OCI-LY3 (cell line): ENCODE results near the gene DHX38.

Experiments
- H2AFZ ChIP-seq: fragments of 200-600, 300-600 bp; shearing (Covaris generic); 2 replicates; pipeline ENCODE4 v1.6.0; 2014; ENCODE audit warnings: antibody characterized with exemption, low read depth, low read length
- H3K27ac ChIP-seq: fragments of 200-600, 300-600 bp; sonication (generic); 2 replicates; pipeline ENCODE4 v1.5.1; 2014; ENCODE audit warnings: mild to moderate bottlenecking, low read length, moderate library complexity, mixed read lengths
- H3K27me3 ChIP-seq: fragments of 200-600, 300-600 bp; sonication (generic); 2 replicates; pipeline ENCODE4 v1.6.1; 2014; ENCODE audit warnings: low read depth, low read length, mixed read lengths
- H3K36me3 ChIP-seq: fragments of 200-600, 300-600 bp; sonication (generic); replicated peaks from 2 replicates; pipeline ENCODE3; 2014; ENCODE audit warnings: low read depth, low read length, mixed read lengths
- H3K4me1 ChIP-seq: fragments of 300-600, 200-600 bp; sonication (generic); 2 replicates; pipeline ENCODE4 v1.6.1; 2014; ENCODE audit warnings: low read length, mixed read lengths
- H3K4me2 ChIP-seq: fragments of 200-600, 300-600 bp; sonication (generic); 2 replicates; pipeline ENCODE4 v1.6.1; 2014; ENCODE audit warnings: low read length, mixed read lengths
- H3K4me3 ChIP-seq: fragments of 300-600, 200-600 bp; sonication (generic); 2 replicates; pipeline ENCODE4 v1.5.1; 2014; ENCODE audit warnings: antibody characterized with exemption, mild to moderate bottlenecking, low read length, moderate library complexity
- H3K79me2 ChIP-seq: fragments of 300-600, 200-600 bp; shearing (Covaris generic); 2 replicates; pipeline ENCODE4 v1.6.1; 2014; ENCODE audit warnings: mild to moderate bottlenecking, low read length, mixed read lengths
- H3K9ac ChIP-seq: fragments of 300-600, 200-600 bp; shearing (Covaris generic); 2 replicates; pipeline ENCODE4 v1.6.0; 2014; ENCODE audit warnings: mild to moderate bottlenecking, low read length, moderate library complexity
- H3K9me3 ChIP-seq: fragments of 200-600, 300-600 bp; shearing (Covaris generic); 2 replicates; pipeline ENCODE4 v1.6.1; 2014; ENCODE audit warnings: low read length, mixed read lengths; ENCODE audit not compliant: insufficient read depth
- H4K20me1 ChIP-seq: fragments of 200-600, 300-600 bp; sonication (generic); 2 replicates; pipeline ENCODE4 v1.6.1; 2016; ENCODE audit warnings: low read length, mixed read lengths; ENCODE audit not compliant: insufficient read depth
- EZH2phosphoT487 ChIP-seq: fragments of 200-600 bp; shearing (Covaris generic); IDR thresholded peaks from 2 replicates; pipeline ENCODE4 v1.6.1; 2018; ENCODE audit warnings: antibody characterized with exemption, mixed run types, low read depth
- TF ChIP-seq, protein P1 (sequence below): fragments of 200-600, 300-600 bp; sonication (generic); IDR thresholded peaks from 2 replicates; pipeline ENCODE4 v1.5.1; 2014; ENCODE audit warnings: antibody characterized with exemption, low read length, low read depth

Gene DHX38

DNA sequence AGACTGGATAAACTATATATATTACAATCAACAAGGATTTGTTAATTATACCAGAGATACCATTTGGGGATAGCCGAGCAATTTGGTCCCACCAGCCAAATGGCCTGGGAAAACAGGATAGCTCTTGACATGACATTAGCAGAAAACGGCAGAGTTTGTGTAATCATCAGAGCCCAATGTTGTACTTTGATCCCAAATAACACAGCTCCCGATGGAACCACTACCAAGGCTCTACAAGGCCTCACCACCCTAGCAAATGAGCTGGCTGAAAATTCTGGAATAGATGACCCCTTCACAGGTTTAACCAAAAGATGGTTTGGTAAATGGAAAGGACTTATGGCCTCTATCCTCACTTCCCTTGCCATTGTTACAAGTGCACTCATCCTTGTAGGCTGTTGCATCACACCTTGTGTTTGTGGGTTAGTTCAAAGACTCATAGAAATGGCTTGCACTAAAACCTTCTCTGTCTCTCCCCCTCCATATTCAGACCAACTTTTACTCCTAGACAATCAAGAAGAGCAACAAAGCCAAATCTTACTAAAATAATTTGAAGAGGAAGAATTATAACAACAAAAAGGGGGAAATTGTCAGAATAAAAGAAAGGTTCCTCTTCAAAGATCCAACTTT, 9.8 kb upstream of the DHX38 start:
- Histone ChIP-seq H2AFZ (no peak overlapping the region), H3K27ac (no peak overlapping the region), H3K4me3 (no peak overlapping the region), H3K36me3 (peaks cover 49% of the 10 kb centered on the region), H3K79me2 (no peaks in the 10 kb centered on the region), H4K20me1 (no peaks in the 10 kb centered on the region), H3K27me3 (no peaks in the 10 kb centered on the region), H3K9me3 (peaks cover 14% of the 10 kb centered on the region), H3K9ac (no peak overlapping the region), H3K4me2 (no peak overlapping the region), H3K4me1 (no peaks in the 10 kb centered on the region)
- TF ChIP-seq, protein P1, sequence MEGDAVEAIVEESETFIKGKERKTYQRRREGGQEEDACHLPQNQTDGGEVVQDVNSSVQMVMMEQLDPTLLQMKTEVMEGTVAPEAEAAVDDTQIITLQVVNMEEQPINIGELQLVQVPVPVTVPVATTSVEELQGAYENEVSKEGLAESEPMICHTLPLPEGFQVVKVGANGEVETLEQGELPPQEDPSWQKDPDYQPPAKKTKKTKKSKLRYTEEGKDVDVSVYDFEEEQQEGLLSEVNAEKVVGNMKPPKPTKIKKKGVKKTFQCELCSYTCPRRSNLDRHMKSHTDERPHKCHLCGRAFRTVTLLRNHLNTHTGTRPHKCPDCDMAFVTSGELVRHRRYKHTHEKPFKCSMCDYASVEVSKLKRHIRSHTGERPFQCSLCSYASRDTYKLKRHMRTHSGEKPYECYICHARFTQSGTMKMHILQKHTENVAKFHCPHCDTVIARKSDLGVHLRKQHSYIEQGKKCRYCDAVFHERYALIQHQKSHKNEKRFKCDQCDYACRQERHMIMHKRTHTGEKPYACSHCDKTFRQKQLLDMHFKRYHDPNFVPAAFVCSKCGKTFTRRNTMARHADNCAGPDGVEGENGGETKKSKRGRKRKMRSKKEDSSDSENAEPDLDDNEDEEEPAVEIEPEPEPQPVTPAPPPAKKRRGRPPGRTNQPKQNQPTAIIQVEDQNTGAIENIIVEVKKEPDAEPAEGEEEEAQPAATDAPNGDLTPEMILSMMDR, result no peak
- TF ChIP-seq EZH2phosphoT487, result no peak

DNA sequence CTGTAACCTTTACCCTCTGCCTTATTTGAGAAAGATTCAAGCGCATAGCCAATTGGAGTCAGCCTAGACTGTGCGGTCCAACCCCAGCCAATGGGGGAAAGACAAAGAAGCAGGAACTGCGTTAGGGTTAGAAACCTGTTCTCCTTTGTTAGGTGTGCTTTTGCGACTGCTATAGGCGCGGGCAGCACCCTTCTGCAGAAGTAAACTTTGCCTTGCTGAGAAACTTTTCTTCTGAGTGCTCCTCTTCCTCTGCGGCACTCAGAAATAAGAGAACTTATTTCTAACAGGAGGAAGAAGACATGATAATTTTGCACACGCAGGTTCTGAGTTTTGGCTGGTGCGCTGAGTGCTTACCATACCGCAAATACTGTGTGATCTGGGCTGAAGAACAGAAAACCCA, 9.2 kb upstream of the DHX38 start:
- Histone ChIP-seq H4K20me1 (no peaks in the 10 kb centered on the region), H3K9ac (no peak overlapping the region), H3K79me2 (no peaks in the 10 kb centered on the region), H3K4me1 (no peaks in the 10 kb centered on the region), H3K27ac (no peak overlapping the region), H3K4me2 (no peak overlapping the region), H3K9me3 (peaks cover 14% of the 10 kb centered on the region), H2AFZ (no peak overlapping the region), H3K36me3 (peaks cover 53% of the 10 kb centered on the region), H3K4me3 (no peak overlapping the region), H3K27me3 (no peaks in the 10 kb centered on the region)
- TF ChIP-seq, protein P1, result no peak
- TF ChIP-seq EZH2phosphoT487, result no peak

DNA sequence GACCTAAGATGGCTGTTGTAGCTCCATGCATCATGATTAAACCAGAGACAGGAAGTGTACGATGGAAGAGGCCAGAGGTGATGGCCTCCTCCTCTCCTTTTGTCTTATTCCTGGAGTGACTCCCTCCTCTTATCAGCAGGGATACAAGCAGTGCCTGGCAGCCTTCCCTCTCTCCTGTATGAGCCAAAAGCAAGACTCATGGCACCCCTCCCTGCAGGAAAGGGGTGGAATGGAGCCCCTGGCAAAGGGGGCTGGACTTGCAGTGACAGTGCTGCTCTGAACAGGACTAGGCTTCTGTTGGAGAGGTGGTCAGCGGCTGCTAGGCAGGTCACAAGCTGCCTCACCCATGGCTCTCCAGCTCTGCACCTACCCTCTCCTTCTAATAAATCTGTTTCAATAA, 8.6 kb upstream of the DHX38 start:
- no peak overlapping the region for H3K4me2 ChIP-seq
- H3K9ac ChIP-seq, result no peak overlapping the region
- H3K27ac ChIP-seq, result no peak overlapping the region
- H3K79me2 ChIP-seq, result no peaks in the 10 kb centered on the region
- peaks cover 58% of the 10 kb centered on the region for H3K36me3 ChIP-seq
- H3K9me3 ChIP-seq, result peaks cover 14% of the 10 kb centered on the region
- H2AFZ ChIP-seq, result no peak overlapping the region
- TF ChIP-seq, protein P1, result no peak
- no peak for TF ChIP-seq EZH2phosphoT487
- no peaks in the 10 kb centered on the region for H4K20me1 ChIP-seq
- H3K4me1 ChIP-seq, result no peaks in the 10 kb centered on the region
- H3K4me3 ChIP-seq, result no peak overlapping the region
- H3K27me3 ChIP-seq, result no peaks in the 10 kb centered on the region

DNA sequence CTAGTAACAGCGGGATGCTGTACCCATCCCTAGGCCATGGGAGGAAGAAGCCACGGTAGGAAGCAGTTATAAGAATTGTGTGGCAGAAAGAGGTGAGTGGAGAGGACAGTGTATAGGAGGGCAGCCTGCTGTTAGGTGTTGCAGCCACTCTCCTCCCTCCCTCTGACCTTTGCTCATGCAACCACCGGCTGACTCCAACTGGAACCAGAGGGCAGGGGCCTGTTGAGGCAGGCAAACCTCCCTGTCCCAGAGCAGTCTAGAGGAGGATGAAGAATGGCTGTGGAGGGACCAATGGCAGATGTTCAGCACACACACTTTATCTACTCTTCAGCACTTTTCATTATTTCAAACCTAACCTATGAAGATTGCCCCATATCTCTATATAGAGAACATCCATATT, 2.4 kb upstream of the DHX38 start:
- TF ChIP-seq EZH2phosphoT487, result no peak
- TF ChIP-seq, protein P1, result no peak
- H3K4me3 ChIP-seq, result no peak overlapping the region
- H3K9me3 ChIP-seq, result no peaks in the 10 kb centered on the region
- H3K9ac ChIP-seq, result no peak overlapping the region
- peaks cover 52% of the 10 kb centered on the region for H3K79me2 ChIP-seq
- no peak overlapping the region for H3K4me2 ChIP-seq
- H3K27me3 ChIP-seq, result no peaks in the 10 kb centered on the region
- peaks cover 19% of the 10 kb centered on the region for H3K4me1 ChIP-seq
- H4K20me1 ChIP-seq, result no peaks in the 10 kb centered on the region
- H3K36me3 ChIP-seq, result peaks cover 32% of the 10 kb centered on the region
- no peak overlapping the region for H2AFZ ChIP-seq
- no peak overlapping the region for H3K27ac ChIP-seq
